SKM-1 (cell line): ENCODE measurements around the gene RAB33B.
"Not testable (repeated sequence)": the region's sequence is repeated elsewhere in the genome, so short reads cannot be mapped to it uniquely, and the experiment has no call there.

Experiments
- DNase-seq: peaks from one replicate; lab custom pipeline; 2025; ENCODE audit not compliant: unreplicated experiment; lab: John Stamatoyannopoulos, UW

RAB33B gene

GRCh38 chr4:139454111-139455045, at the start of gene RAB33B:
Gene RAB33B, plus strand, starts transcription at chr4:139454121. Its CDS starts 75 bp downstream, at chr4:139454196.
- DNase-seq: peak; percentile 84

GRCh38 chr4:139410312-139410711, 43.6 kb upstream of the RAB33B start:
- no peak for DNase-seq

GRCh38 chr4:139414671-139415210, 39.2 kb upstream of the RAB33B start:
- DNase-seq: not testable (repeated sequence)

GRCh38 chr4:139416073-139416673, 37.7 kb upstream of the RAB33B start:
- peak; percentile 54 for DNase-seq

GRCh38 chr4:139419388-139419914, 34.5 kb upstream of the RAB33B start:
- DNase-seq: peak; percentile 87

- DNase-seq: no peak
These were observed 33.3 kb upstream of the RAB33B start for GRCh38 chr4:139420652-139421051.

- no peak for DNase-seq
These were observed 17.8 kb upstream of the RAB33B start for GRCh38 chr4:139436122-139436521.

- no peak for DNase-seq
These were observed 15.8 kb upstream of the RAB33B start for GRCh38 chr4:139438141-139438540.

GRCh38 chr4:139441029-139441428, 12.9 kb upstream of the RAB33B start:
- no peak for DNase-seq

GRCh38 chr4:139443661-139444060, 10.3 kb upstream of the RAB33B start:
- DNase-seq: no peak

GRCh38 chr4:139444881-139445280, 9.0 kb upstream of the RAB33B start:
- not testable (repeated sequence) for DNase-seq

- DNase-seq: not testable (repeated sequence)
These were observed 6.8 kb upstream of the RAB33B start for GRCh38 chr4:139447078-139447477.

- DNase-seq: no peak
These were observed 3.3 kb upstream of the RAB33B start for GRCh38 chr4:139450586-139450985.

GRCh38 chr4:139451997-139452396, 1.9 kb upstream of the RAB33B start:
- DNase-seq: no peak

- peak; percentile 54 for DNase-seq
These were observed 915 bp upstream of the RAB33B start for GRCh38 chr4:139453041-139453370.

- peak; percentile 93 for DNase-seq
These were observed 380 bp upstream of the RAB33B start for GRCh38 chr4:139453371-139454110.

GRCh38 chr4:139455126-139455538, 1.2 kb downstream of the RAB33B start:
- DNase-seq: no peak

- no peak for DNase-seq
These were observed 3.4 kb downstream of the RAB33B start for GRCh38 chr4:139457318-139457717.

GRCh38 chr4:139458543-139458942, 4.6 kb downstream of the RAB33B start:
- no peak for DNase-seq

- DNase-seq: no peak
These were observed 5.1 kb downstream of the RAB33B start for GRCh38 chr4:139458999-139459398.

GRCh38 chr4:139460565-139460964, 6.6 kb downstream of the RAB33B start:
- no peak for DNase-seq
